PC-9 (cell line): ENCODE data around the gene CENPV. TPM values are rescaled to one million over a fixed set of nuclear protein-coding genes. Genes with fewer than 3 reads are reported as not detected.
"Not testable (repeated sequence)": the region's sequence is repeated elsewhere in the genome, so short reads cannot be mapped to it uniquely, and the experiment has no call there.

Source experiments
- BruUV-seq: library from RNA; stranded (reverse); fragments of 400-500 nt; replicated peaks from 2 replicates; lab custom pipeline; 2021; lab: Mats Ljungman, UMichigan
- CTCF ChIA-PET: fragments of 300-600 bp; sonication (Branson Sonifier 250); formaldehyde crosslinking; loops from one replicate; lab custom pipeline; 2022; ENCODE audit warnings: antibody characterized with exemption; lab: Charles Lee
- POLR2A ChIA-PET: fragments of 300-600 bp; sonication (Branson Sonifier 250); formaldehyde crosslinking; loops from one replicate; lab custom pipeline; 2022; ENCODE audit warnings: antibody characterized with exemption; ENCODE audit not compliant: unreplicated experiment; lab: Charles Lee
- DNase-seq, 2 experiments: peaks; one replicate each; pipeline versions ENCODE4 v3.0.0 to v3.0.0-alpha.2; 2015 to 2022; ENCODE audit warnings: mixed read lengths in 1 of 2
- H2AFZ ChIP-seq: fragments of 200-600 bp; sonication (generic); 2 replicates; pipeline ENCODE4 v1.8.1; 2017; ENCODE audit warnings: antibody characterized with exemption
- H3F3A ChIP-seq: fragments of 200-600 bp; sonication (generic); 2 replicates; pipeline ENCODE4 v1.8.1; 2017; ENCODE audit warnings: antibody characterized with exemption, mild to moderate bottlenecking, low read depth; ENCODE audit not compliant: insufficient read depth
- H3K27ac ChIP-seq: fragments of 200-600 bp; sonication (generic); 2 replicates; pipeline ENCODE4 v1.6.1; 2016; ENCODE audit warnings: mixed run types
- H3K27me3 ChIP-seq: fragments of 200-600 bp; sonication (generic); 2 replicates; pipeline ENCODE4 v1.6.1; 2016; ENCODE audit warnings: low read depth, mixed run types; ENCODE audit not compliant: insufficient read depth
- H3K36me3 ChIP-seq: fragments of 200-600 bp; sonication (generic); 2 replicates; pipeline ENCODE4 v1.6.1; 2016; ENCODE audit warnings: low read depth, mixed run types
- H3K4me1 ChIP-seq: fragments of 200-600 bp; sonication (generic); replicated peaks from 2 replicates; pipeline ENCODE4 v1.6.1; 2016; ENCODE audit warnings: mixed run types; ENCODE audit not compliant: insufficient read depth
- H3K4me2 ChIP-seq: fragments of 200-600 bp; sonication (generic); 2 replicates; pipeline ENCODE4 v1.6.1; 2017; ENCODE audit warnings: mixed run types
- H3K4me3 ChIP-seq: fragments of 200-600 bp; sonication (generic); 2 replicates; pipeline ENCODE4 v1.6.1; 2016; ENCODE audit warnings: mixed run types
- H3K79me2 ChIP-seq: fragments of 200-600 bp; sonication (generic); 2 replicates; pipeline ENCODE4 v1.6.1; 2017; ENCODE audit warnings: low read depth, mixed run types
- H3K9me2 ChIP-seq: fragments of 200-600 bp; sonication (generic); 2 replicates; pipeline ENCODE4 v1.8.1; 2017; ENCODE audit warnings: mild to moderate bottlenecking; ENCODE audit not compliant: insufficient read depth
- H3K9me3 ChIP-seq: fragments of 200-600 bp; sonication (generic); 2 replicates; pipeline ENCODE4 v1.8.1; 2016; ENCODE audit warnings: low read depth; ENCODE audit not compliant: insufficient read depth
- H4K20me1 ChIP-seq: fragments of 200-600 bp; sonication (generic); 2 replicates; pipeline ENCODE4 v1.8.1; 2017; ENCODE audit not compliant: insufficient read depth
- CTCF ChIP-seq: fragments of 200-600 bp; sonication (generic); conservative IDR thresholded peaks from 2 replicates; pipeline ENCODE4 v1.6.1; 2017; ENCODE audit warnings: mixed run types, antibody characterized with exemption, mild to moderate bottlenecking, moderate library complexity
- EZH2 ChIP-seq: fragments of 200-600 bp; sonication (generic); IDR thresholded peaks from 2 replicates; pipeline ENCODE4 v1.8.0; 2017; ENCODE audit warnings: antibody characterized with exemption, low read depth
- intact Hi-C: fragments of 100-400 bp; cut with micrococcal nuclease; formaldehyde crosslinking; loops from one replicate; pipeline ENCODE4 v1.10.0; 2022; ENCODE audit not compliant: unreplicated experiment
- total RNA-seq: library from RNA; stranded (reverse); gene quantifications from 2 replicates; pipeline ENCODE4 v1.2.3, GENCODE V29; 2021

CENPV gene
- total RNA-seq, 1 experiment from 2014 or later: 12.6 TPM

GRCh38 chr17:16314189-16314588 is 39.1 kb downstream of the CENPV start:
- Histone ChIP-seq H4K20me1 (no peaks in the 10 kb centered on the region), H2AFZ (no peak overlapping the region), H3K36me3 (no peaks in the 10 kb centered on the region), H3K4me1 (no peaks in the 10 kb centered on the region), H3K27me3 (no peaks in the 10 kb centered on the region), H3K9me2 (no peaks in the 10 kb centered on the region), H3K79me2 (no peaks in the 10 kb centered on the region), H3K27ac (no peak overlapping the region), H3K9me3 (no peaks in the 10 kb centered on the region), H3K4me3 (no peak overlapping the region), H3K4me2 (no peak overlapping the region), H3F3A (no peaks in the 10 kb centered on the region)
- CTCF ChIA-PET: no interaction called here
- POLR2A ChIA-PET: no interaction called here
- BruUV-seq: no TSS peak
- DNase-seq: no peak
- TF ChIP-seq CTCF (no peak), EZH2 (no peak)
- intact Hi-C loops: no loop called here

GRCh38 chr17:16313139-16314090 is 39.9 kb downstream of the CENPV start:
- TF ChIP-seq EZH2: no peak
- no peak for TF ChIP-seq CTCF
- Histone ChIP-seq H3K36me3 (no peaks in the 10 kb centered on the region), H4K20me1 (no peaks in the 10 kb centered on the region), H3K27ac (no peak overlapping the region), H3K79me2 (no peaks in the 10 kb centered on the region), H3K4me3 (no peak overlapping the region), H2AFZ (no peak overlapping the region), H3K4me1 (no peaks in the 10 kb centered on the region), H3F3A (no peaks in the 10 kb centered on the region), H3K9me2 (no peaks in the 10 kb centered on the region), H3K4me2 (no peak overlapping the region), H3K27me3 (no peaks in the 10 kb centered on the region), H3K9me3 (no peaks in the 10 kb centered on the region)
- no TSS peak for BruUV-seq
- POLR2A ChIA-PET: no interaction called here
- DNase-seq: no peak
- intact Hi-C loops: no loop called here
- CTCF ChIA-PET: no interaction called here

- H4K20me1 ChIP-seq, H3K9me2 ChIP-seq, H3K36me3 ChIP-seq, H3K27me3 ChIP-seq, DNase-seq, POLR2A ChIA-PET, H3K27ac ChIP-seq, H3F3A ChIP-seq, intact Hi-C loops, H3K4me2 ChIP-seq, H2AFZ ChIP-seq, CTCF ChIA-PET, BruUV-seq, H3K79me2 ChIP-seq, H3K9me3 ChIP-seq, H3K4me3 ChIP-seq, H3K4me1 ChIP-seq: not testable (repeated sequence)
Measured at GRCh38 chr17:16312061-16312460, 41.2 kb downstream of the CENPV start.
